IPS-11a (cell line): ENCODE results near the gene TNFAIP8L3.

Experiments
- H3K4me3 ChIP-seq: one replicate; pipeline ENCODE4 v1.5.1; 2013; ENCODE audit warnings: low read depth, low read length, control low read depth

The TNFAIP8L3 gene

DNA sequence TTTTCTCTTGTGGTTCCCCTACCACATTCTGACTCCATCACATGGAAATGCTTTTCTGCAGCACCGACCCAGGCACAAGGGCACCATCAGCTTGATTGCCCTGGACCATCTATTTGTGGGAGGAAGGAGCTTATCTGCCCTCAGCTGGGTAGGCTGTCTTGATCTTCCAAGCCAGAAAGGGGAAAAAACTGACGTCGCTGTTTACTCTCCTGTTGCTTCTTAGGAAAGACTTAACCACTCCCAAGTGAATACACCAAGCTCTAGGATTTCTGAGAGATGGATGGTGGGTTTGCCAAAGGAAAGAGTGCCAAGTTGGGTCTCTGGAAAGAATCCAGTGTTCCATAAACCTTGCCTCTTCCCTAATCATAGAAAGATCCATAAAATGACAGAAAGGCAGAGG, 4.0 kb downstream of the TNFAIP8L3 start:
- no peak overlapping the region for H3K4me3 ChIP-seq

DNA sequence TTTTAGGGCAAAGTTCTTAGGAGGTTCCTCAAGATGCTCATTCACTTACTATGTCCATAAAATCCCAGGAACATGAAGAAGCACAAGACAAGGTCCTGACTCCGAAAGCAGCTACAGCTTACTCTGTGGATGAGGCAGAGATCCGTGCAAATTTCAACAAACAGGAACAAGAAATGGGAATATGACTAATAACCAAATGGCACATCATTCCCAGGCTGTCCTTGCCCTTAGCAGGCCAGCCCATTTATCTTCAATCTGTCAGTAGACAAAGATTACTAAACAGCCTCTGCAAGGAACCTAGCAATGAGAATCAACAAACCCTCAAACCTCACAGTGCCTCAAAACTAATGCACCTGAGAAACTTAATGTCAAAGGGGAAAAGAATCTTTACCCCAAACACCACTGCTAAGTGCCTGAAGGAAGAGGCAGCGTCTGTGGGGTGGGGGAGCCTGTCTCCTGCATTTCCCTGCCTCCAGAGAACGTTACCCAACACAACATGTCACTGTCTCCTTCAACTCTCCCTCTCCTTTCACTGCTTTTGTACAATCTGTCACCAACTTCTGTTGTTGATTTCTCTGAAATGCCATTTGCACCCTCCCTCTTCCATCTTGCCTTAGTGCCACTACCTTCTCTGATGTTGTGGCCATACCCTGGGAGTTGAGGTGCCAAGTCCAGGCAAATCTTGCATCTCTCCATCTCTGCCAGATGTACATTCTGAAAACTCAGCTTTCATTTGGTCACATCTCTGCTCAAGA, 4.8 kb downstream of the TNFAIP8L3 start:
- no peak overlapping the region for H3K4me3 ChIP-seq

DNA sequence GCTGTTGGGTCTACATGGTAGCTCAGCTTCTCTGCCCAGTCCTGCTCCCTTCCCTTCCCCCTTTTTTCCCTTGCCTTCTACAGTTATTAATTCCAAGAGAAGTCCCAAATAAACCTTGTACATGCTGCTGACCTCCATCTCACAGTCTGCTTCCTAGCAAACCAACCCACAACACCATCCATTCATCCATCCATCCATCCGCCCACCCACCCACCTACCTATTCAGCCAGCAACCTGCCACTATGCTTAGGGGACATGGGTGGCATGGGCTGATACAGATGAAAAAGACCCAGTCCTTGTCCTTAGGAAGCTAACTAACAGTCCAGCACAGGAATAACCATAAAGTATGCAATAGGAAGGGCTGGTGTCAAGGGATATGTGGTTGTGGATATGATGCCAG, 5.7 kb downstream of the TNFAIP8L3 start:
- H3K4me3 ChIP-seq, result no peak overlapping the region

DNA sequence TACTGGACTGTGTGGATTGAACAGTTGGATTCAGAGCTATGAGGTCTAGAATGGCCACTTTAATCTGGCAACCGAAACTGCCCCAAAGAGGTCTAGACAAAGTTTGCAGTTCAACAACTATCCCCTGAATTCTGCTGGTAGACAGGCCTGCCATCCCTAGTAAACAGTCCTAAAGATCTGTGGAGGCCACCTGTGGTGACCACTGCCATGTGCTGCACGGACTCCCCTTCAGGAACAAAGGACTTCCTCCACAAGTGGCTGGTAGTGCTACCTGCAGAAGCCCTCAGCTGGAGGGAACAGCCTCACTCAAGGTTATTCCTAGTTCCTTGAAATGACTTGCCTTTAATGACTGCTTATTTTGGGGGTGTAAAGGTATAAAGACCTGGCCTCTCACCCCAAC, 6.1 kb downstream of the TNFAIP8L3 start:
- H3K4me3 ChIP-seq, result no peak overlapping the region

DNA sequence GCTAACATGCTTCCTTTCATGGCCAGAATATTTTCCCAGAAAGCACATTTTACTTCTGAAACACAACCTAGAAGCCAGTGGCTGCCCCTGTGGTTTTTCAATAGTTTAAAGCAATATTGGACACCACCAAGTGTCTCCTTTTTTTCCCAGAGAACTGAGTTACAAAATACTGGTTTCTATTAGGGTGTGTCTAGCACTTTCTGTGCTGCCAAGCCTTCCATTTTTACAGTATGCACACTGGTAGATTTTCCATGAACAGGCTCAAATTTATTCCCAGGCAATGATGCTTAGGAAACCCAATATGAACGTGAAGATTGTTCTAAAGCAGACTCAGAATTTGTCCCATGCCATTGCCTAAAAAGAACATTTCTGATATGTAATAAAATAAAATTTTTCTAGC, 7.2 kb downstream of the TNFAIP8L3 start:
- H3K4me3 ChIP-seq, result no peak overlapping the region

DNA sequence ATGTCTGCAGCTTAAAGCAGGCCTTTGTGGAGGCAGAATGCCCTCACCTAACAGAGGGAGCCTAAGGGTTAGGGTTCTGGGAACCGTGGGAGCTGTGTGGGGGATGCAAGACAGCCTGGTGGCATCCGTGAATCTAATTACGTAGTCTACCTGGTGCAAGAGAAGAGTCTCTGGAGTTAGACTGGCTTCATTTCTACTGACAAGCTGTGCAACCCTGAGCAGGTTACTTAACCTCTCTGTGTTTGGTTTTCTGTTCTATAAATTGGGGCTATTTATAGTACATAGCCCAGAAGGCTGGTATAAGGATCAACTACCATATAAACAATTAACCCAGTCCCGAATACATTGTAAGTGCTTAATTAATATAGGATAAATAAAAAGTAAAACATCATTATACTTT, 8.3 kb downstream of the TNFAIP8L3 start:
- no peak overlapping the region for H3K4me3 ChIP-seq

DNA sequence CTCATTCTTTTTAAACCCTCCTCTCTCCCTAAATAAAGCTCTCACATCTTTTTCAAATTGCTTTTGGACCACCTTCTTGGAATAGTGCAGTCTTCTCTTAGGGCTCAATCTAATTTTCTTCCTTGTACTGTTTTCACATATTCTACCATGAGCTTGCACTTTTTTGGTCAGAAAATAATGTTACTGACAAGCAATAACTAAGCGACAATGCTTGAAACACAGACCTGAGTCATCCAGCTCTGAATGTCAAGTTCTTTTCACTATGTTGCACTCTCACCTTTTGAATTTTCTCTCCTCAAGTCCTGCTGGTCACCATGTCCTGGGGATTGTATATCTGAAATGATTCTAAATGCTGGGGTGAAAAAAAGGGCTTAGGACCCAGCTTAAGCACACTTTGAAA, 8.9 kb downstream of the TNFAIP8L3 start:
- H3K4me3 ChIP-seq, result no peak overlapping the region

DNA sequence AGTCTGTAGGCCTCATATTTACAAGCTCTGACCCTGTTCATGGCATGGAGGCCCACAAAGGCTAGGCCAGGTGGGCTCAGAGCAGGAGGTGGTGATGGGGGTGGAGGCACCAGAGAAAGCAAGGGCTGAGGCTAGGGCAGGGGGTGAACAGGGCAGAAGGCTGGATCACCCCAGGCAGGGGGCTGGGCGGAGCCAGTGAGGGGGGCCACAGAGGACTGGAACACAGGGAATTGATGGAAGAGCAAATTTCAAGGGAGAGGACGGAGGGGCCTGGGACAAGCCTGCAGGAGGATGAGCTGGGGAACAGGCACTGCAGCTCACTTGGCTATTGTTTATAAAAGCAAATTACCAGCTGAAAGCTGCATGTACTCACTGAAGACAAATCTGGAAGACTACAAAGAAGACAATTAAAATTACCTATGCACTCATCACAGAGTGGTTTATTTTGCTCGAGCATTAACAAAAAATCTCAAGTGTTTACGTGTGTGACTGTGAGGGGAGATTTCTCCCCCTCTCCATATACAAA, 11.0 kb downstream of the TNFAIP8L3 start:
- H3K4me3 ChIP-seq, result no peak overlapping the region

DNA sequence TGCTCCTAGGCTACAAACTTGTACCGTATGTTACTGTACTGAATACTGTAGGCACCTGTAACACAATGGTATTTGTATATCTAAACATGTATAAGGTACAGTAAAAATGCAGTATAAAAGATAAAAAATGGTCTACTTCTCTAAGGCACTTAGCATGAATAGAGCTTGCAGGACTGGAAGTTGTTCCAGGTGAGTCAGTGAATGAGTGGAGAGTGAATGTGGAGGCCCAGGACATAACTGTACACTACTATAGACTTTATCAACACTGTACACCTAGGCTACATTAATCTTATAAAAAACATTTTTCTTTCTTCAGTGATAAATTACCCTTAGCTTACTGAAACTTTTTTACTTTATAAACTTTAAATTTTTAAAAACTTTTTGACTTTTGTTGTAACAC, 12.5 kb downstream of the TNFAIP8L3 start:
- no peak overlapping the region for H3K4me3 ChIP-seq

DNA sequence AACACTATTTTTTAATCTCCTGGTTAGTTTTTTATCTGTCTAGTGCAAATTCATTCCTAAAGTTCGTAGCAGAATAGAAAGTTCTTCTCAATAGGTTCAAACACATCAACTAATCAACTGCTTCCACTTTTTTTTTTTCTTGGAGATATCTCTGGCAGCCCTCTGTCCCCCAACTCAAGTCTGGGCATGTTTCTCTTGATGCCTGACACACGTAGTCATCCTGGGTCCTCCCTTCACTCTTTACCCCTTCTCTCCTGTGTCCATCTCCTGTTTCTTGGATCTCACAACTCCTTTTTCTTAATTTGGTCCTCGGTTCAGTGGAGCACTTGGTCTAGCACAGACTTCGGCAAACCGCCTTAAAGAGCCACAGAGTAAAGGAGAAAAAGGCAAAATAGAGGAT, 14.4 kb downstream of the TNFAIP8L3 start:
- no peak overlapping the region for H3K4me3 ChIP-seq

DNA sequence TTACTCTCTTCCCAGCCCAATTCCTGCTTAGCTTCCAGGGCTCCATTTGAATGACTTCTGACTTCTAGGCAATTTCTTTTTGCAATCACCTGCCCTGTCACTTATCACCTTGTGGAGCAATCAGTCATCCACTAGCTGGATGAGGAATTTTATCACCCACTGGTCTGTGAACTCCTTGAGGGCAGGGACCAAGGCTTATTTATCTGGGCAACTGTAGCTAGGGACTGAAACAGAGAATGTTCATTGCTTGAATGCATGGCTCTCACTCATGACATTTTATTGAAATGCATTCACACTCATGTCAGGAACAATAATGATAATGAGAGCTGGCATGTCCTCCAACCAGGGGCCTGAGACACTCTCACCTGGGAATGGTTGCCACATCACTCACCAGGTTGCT, 15.5 kb downstream of the TNFAIP8L3 start:
- no peak overlapping the region for H3K4me3 ChIP-seq

DNA sequence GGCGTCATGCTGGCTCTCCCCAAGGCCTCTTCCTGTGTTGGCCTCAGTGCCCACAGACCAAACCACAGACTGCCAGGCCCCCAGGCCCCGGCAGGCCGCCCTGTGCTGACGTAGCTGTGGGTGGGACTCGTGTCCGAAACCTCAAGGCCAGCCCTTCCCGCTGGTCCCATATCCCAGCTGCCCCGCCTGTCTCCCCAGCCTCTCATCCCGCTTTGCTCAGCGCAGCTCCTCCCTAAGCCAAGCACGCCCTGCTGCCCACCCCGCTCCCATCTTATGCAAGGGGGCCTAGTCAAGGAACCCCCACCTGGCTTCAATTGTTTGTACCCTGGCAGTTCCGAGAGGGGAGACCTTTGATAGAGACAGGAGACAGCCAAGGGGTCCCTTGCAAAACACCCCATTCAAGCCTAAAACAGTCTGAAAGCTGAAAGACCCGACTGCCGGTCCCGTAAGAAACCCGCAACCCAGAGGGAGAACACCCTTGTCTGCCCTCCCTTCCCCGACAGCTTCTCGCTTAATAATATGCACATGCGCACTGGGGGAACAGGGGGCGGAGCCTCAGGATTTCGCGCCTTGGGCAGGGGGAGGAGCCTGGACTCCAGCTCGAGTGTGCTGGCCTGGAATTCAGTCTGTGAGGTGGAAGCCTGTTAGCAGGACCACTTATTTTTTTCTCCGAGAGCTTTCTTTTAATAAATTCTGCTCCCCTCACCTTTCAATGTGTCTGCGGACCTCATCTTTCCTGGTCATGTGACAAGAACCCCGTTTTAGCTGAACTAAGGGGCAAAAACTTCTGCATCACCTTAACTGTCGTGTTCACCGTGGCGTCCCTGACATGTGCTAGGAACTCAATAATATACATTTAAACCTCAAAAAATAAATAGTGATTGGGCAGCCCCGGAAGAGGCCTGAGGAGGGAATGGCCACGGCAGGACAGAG, 17.2 kb downstream of the TNFAIP8L3 start:
- no peak overlapping the region for H3K4me3 ChIP-seq

DNA sequence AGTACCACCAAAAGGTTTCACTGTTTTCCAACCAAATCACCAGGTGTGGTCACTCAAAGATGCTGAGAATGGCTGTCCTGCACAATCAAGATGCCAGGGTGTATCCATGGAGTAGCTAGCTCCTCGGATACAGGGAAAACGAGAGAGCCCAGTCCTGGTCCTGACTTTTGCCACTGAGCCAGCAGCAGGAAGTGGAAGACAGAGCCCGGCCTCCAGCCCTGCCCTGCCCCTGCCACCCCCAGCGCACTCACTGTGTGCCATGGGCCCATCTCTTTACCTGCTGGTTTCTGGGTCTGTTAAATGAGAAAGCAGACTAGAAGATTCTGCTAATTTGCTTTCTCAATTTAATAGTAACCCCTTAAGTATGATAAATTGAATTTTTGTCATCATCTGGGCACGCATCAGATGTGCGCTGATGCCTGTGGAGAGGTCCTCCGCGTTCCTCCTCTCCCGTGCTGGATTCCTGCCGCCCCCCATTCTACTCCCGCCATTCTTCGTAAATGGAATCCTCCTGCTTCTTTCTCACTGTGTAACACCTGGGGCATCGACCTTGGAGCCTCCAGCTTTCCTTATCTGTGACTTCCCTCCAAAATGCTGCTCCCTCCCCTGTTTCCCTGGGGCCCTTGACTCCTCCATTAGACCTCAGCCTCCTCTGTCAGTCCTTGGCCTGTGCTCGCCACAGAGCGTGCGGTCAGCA, 18.0 kb downstream of the TNFAIP8L3 start:
- no peak overlapping the region for H3K4me3 ChIP-seq

DNA sequence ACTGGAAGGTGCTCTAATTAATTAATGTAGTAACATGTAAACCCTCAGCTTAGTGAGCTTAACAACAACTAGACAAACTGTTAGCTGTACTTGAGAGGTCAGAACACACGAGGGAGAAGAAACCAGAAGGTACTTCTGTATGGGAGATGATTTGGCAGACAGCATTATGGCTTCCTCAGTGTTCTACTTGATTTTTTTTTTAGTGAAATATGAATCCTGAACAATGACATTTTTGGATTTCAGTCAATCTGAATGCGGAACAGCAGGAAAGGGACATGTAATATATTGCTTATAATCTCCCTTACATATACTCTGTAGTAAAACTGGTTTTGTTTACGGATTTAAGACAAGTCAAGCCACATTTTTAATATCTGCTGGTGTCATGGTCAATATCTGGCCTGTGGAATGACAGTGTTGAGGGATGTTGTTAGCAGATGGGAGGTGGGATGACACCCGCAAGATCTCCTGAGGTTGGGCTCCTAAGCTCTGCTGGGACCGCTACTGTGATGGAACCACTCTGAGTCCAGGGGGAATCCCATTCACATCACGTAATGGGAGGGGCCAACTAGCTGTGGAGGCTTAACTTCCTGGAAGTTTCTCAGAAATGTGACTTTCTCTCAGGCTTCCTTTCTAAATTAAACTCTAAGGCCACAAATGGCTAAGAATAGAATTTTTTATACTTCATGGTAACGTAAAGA, 18.7 kb downstream of the TNFAIP8L3 start:
- H3K4me3 ChIP-seq, result no peak overlapping the region

DNA sequence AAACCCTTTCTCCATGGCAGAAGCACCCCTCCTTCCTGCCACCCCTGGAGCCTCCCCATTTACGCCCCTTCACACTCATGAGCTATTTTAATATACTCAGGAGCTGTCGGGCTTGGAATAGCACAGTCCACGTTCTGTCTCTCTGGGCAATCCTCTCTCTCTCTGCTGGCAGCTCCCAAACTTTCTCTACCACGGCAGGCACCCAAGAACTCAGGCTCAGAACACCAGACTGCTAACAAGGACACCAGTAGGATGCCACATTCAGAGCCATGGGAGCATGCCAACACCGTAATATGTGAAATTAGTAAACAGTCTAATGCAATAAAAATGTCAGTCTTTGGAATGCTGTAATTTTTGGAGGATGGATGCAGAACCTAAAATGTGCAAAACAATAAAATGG, 19.3 kb downstream of the TNFAIP8L3 start:
- H3K4me3 ChIP-seq, result no peak overlapping the region

DNA sequence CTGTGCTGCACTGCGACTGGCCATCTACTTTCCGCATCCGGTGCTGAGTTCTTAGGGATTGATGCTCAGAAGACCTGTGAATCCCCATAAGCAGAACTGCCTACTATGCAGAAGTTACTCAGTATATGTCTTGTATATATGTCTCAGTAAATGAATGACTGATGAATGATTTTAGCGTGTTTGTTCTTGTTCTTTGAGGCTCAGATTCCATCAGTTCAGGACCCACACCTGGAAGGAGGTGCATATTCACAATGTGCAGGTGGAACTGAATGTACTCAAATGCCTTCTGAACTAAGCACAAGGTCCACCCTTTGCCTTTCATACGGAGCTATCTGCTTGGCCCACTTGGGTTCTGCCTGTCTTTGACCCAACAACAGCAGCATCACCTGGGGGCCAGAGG, 19.8 kb downstream of the TNFAIP8L3 start:
- H3K4me3 ChIP-seq, result no peak overlapping the region

DNA sequence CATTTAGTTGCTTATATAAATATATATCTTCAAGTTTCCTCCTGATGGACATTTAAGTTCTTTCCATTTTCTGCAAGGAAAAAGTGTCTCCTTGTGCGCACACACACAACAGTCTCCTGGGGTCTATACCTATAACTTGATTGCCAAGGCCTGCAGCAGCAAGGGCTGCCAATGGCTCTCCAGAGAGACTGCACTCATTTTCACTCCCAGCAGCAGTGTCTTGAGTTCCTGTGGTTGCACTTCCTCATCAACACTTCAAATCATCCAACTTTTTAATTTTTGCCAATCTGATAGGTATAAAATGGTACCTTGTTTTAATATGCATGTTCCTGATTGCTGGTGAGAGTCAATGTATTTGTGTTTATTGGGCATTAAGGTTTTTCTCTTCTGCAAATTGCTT, 23.1 kb downstream of the TNFAIP8L3 start:
- H3K4me3 ChIP-seq, result no peak overlapping the region

DNA sequence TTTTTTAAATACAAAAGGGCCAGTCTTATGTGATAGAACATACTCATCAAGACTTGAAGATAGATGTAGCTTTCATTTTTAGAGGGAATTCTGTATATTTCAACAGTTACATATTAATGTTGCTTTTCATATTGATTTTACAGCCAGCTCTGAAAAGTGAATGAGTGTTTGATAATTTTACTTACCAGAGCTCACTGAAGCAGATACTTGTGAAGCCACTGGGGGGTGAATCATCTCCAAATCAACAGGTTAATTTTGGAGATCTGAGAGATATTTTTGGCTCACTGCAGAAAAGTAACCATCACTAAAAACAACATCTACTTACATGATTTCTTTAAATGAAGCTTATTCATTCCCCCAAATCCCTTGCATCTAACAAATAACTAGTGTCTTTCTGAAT, 24.7 kb downstream of the TNFAIP8L3 start:
- no peak overlapping the region for H3K4me3 ChIP-seq

DNA sequence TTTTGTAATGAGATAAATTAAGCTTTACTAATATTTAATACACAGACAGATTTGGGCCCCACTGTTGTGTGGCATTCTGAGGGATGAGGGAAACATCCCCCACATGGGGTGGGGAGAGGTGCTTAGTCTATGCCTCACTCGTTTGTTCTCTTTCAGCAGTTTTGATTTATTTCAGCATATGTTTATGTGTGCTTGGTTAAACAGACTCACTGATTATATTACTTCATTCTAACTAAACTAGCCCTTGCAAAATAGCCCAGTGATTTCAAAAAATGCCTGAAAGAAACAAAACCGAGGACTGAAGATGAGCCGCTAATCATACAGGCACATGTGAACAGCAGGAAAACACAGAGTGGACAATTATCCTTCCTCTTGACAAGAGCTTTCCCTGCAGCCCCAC, 27.2 kb downstream of the TNFAIP8L3 start:
- no peak overlapping the region for H3K4me3 ChIP-seq

DNA sequence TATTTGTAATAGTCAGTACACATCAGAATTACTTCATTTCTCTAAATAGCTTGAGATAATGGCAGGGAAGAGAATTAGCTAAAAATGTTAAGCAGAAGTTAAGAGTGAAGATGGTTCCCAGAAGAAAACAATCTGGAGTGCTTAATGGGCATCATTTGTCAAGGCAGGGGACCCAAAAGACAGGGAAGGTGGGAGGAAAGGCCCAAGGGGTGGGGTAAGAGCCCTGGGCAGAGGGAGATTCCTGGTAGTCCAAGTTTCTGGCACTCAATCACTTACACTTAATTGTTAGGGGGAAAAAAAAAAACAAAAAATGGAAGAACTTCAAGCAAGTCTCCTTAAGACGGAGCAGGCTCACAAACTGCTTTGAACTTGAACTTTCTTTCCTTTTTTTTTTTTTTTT, 28.9 kb downstream of the TNFAIP8L3 start:
- H3K4me3 ChIP-seq, result no peak overlapping the region

DNA sequence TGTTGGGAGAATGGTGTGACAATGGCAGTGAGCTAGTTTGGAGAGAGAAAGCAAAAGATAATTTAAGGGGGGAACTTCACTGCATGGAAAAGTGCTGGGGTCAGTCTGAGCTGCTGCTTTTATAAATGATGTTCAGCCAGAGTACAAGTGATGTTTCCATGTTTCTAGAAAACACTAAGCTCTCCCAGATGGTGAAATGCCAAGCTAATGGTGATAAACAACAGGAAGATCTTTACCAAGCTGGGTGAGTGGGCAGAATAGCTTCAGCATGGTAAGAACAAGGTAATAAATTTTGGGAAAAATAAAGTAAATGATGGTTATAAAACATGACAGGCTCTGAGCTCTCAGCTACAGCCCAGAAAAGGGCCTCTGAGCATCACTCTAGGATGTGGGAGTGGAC, 29.4 kb downstream of the TNFAIP8L3 start:
- no peak overlapping the region for H3K4me3 ChIP-seq
